IMR-90 (cell line): ENCODE measurements around the gene FNIP1. TPM values are rescaled to one million over a fixed set of nuclear protein-coding genes. Genes with fewer than 3 reads are reported as not detected.

Experiments used
- ATAC-seq: fragments of 200-7000 bp; cut with Tn5 transposase; 2 replicates; pipeline ENCODE4 v1.9.1; 2020; ENCODE audit warnings: low read depth, mild to moderate bottlenecking, moderate library complexity
- BruUV-seq: library from RNA; stranded (reverse); fragments of 400-500 nt; replicated peaks from 2 replicates; lab custom pipeline; 2021; lab: Mats Ljungman, UMichigan
- CTCF ChIA-PET: fragments of 300-600 bp; formaldehyde crosslinking; extraction: SDS; loops from one replicate; lab custom pipeline; 2021; ENCODE audit warnings: antibody characterized with exemption; lab: Yijun Ruan, JAX
- POLR2A ChIA-PET: fragments of 300-600 bp; sonication (Branson Sonifier 250); formaldehyde crosslinking; loops from one replicate; lab custom pipeline; 2022; ENCODE audit warnings: antibody characterized with exemption; ENCODE audit not compliant: unreplicated experiment; lab: Charles Lee
- DNase-seq: peaks from one replicate; pipeline ENCODE4 v3.0.0; 2013
- H2AFZ ChIP-seq: replicated peaks from 2 replicates; pipeline ENCODE3; 2013; ENCODE audit warnings: low read length, mild to moderate bottlenecking; ENCODE audit not compliant: poor library complexity
- H2AK5ac ChIP-seq: 2 replicates; pipeline ENCODE4 v1.6.1; 2013; ENCODE audit warnings: low read depth, low read length, inconsistent platforms
- H2AK9ac ChIP-seq: replicated peaks from 2 replicates; pipeline ENCODE3; 2013; ENCODE audit warnings: mild to moderate bottlenecking, low read depth, low read length, moderate library complexity; ENCODE audit not compliant: poor library complexity
- H2BK120ac ChIP-seq: 2 replicates; pipeline ENCODE4 v1.6.1; 2013; ENCODE audit warnings: low read depth, low read length, inconsistent platforms
- H2BK15ac ChIP-seq: 3 replicates; pipeline ENCODE4 v1.6.1; 2013; ENCODE audit warnings: low read depth, low read length, inconsistent platforms
- H2BK20ac ChIP-seq: 2 replicates; pipeline ENCODE4 v1.6.1; 2013; ENCODE audit warnings: low read depth, mild to moderate bottlenecking, inconsistent platforms, low read length, moderate library complexity
- H2BK5ac ChIP-seq: 2 replicates; pipeline ENCODE4 v1.6.1; 2013; ENCODE audit warnings: mild to moderate bottlenecking, low read depth, low read length, inconsistent platforms; ENCODE audit not compliant: poor library complexity, severe bottlenecking
- H3K14ac ChIP-seq: replicated peaks from 2 replicates; pipeline ENCODE4 v1.6.1; 2013; ENCODE audit warnings: low read depth, low read length, inconsistent platforms
- H3K18ac ChIP-seq: 2 replicates; pipeline ENCODE4 v1.6.1; 2013; ENCODE audit warnings: low read depth, low read length, control low read depth
- H3K23ac ChIP-seq: 2 replicates; pipeline ENCODE4 v1.6.1; 2013; ENCODE audit warnings: low read depth, low read length, inconsistent platforms
- H3K27ac ChIP-seq: 2 replicates; pipeline ENCODE4 v1.5.1; 2013; ENCODE audit warnings: mild to moderate bottlenecking, control low read depth, low read length; ENCODE audit not compliant: insufficient read depth
- H3K27me3 ChIP-seq: 2 replicates; pipeline ENCODE4 v1.6.1; 2013; ENCODE audit warnings: low read length; ENCODE audit not compliant: control insufficient read depth, insufficient read depth
- H3K36me3 ChIP-seq: 2 replicates; pipeline ENCODE4 v1.6.1; 2013; ENCODE audit warnings: low read length, mixed read lengths; ENCODE audit not compliant: control insufficient read depth, insufficient read depth
- H3K4ac ChIP-seq: 2 replicates; pipeline ENCODE4 v1.6.1; 2013; ENCODE audit warnings: low read depth, low read length, inconsistent platforms
- H3K4me1 ChIP-seq: 2 replicates; pipeline ENCODE4 v1.6.1; 2013; ENCODE audit warnings: low read length, mixed read lengths; ENCODE audit not compliant: control insufficient read depth, insufficient read depth
- H3K4me2 ChIP-seq: 2 replicates; pipeline ENCODE4 v1.6.1; 2013; ENCODE audit warnings: low read depth, mild to moderate bottlenecking, control low read depth, low read length, moderate library complexity
- H3K4me3 ChIP-seq: 2 replicates; pipeline ENCODE4 v1.5.1; 2013; ENCODE audit warnings: low read depth, mild to moderate bottlenecking, control low read depth, low read length, moderate library complexity; ENCODE audit not compliant: insufficient read depth
- H3K56ac ChIP-seq: 2 replicates; pipeline ENCODE4 v1.6.1; 2013; ENCODE audit warnings: low read length, inconsistent platforms; ENCODE audit not compliant: insufficient read depth; ENCODE audit errors: extremely low read depth
- H3K79me1 ChIP-seq, 2 experiments: 2 replicates each; pipeline ENCODE4 v1.6.1; 2013; ENCODE audit warnings: low read length in 2 of 2, inconsistent platforms in 1 of 2, low read depth in 1 of 2
- H3K9ac ChIP-seq: 2 replicates; pipeline ENCODE4 v1.6.1; 2013; ENCODE audit warnings: low read depth, low read length, control low read depth
- H3K9me1 ChIP-seq: 2 replicates; pipeline ENCODE4 v1.6.1; 2013; ENCODE audit warnings: low read length, inconsistent platforms; ENCODE audit not compliant: insufficient read depth
- H3K9me3 ChIP-seq: 2 replicates; pipeline ENCODE4 v1.6.1; 2013; ENCODE audit warnings: low read length; ENCODE audit not compliant: control insufficient read depth, insufficient read depth
- H4K20me1 ChIP-seq: 2 replicates; pipeline ENCODE4 v1.6.1; 2013; ENCODE audit warnings: low read length, inconsistent platforms; ENCODE audit not compliant: insufficient read depth
- H4K5ac ChIP-seq: 2 replicates; pipeline ENCODE4 v1.6.1; 2013; ENCODE audit warnings: mild to moderate bottlenecking, low read depth, low read length, control low read depth
- H4K8ac ChIP-seq, 2 experiments: 2 replicates each; pipeline ENCODE4 v1.6.1; 2013; ENCODE audit warnings: low read depth in 2 of 2, low read length in 2 of 2, control low read depth in 1 of 2, inconsistent platforms in 1 of 2
- H4K91ac ChIP-seq: 2 replicates; pipeline ENCODE4 v1.6.1; 2013; ENCODE audit warnings: low read depth, low read length, inconsistent platforms; ENCODE audit not compliant: insufficient read depth
- BHLHE40 ChIP-seq: fragments of 150-350 bp; IDR thresholded peaks from 2 replicates; pipeline ENCODE4 v1.6.1; 2016; ENCODE audit warnings: mild to moderate bottlenecking, low read depth, low read length
- CTCF ChIP-seq: conservative IDR thresholded peaks from 2 replicates; pipeline ENCODE4 v1.5.1; 2012; ENCODE audit warnings: mild to moderate bottlenecking, low read depth, low read length, improper control_type of control experiment
- ELK1 ChIP-seq: fragments of 150-350 bp; IDR thresholded peaks from 2 replicates; pipeline ENCODE4 v1.6.1; 2016; ENCODE audit warnings: low read depth, mild to moderate bottlenecking, low read length, moderate library complexity, borderline replicate concordance
- FOS ChIP-seq: fragments of 150-350 bp; IDR thresholded peaks from 2 replicates; pipeline ENCODE4 v1.6.1; 2016; ENCODE audit warnings: low read depth, low read length
- MAFK ChIP-seq: IDR thresholded peaks from 2 replicates; pipeline ENCODE4 v1.6.1; 2012; ENCODE audit warnings: low read depth, low read length, improper control_type of control experiment
- MAZ ChIP-seq: IDR thresholded peaks from 2 replicates; pipeline ENCODE4 v1.6.1; 2012; ENCODE audit warnings: low read depth, mild to moderate bottlenecking, low read length, improper control_type of control experiment, moderate library complexity, borderline replicate concordance
- MXI1 ChIP-seq: IDR thresholded peaks from 2 replicates; pipeline ENCODE4 v1.6.1; 2012; ENCODE audit warnings: low read depth, mild to moderate bottlenecking, low read length, moderate library complexity, borderline replicate concordance
- NFE2L2 ChIP-seq: fragments of 150-350 bp; IDR thresholded peaks from 2 replicates; pipeline ENCODE4 v1.6.1; 2016; ENCODE audit warnings: low read depth, mild to moderate bottlenecking, low read length
- POLR2A ChIP-seq: IDR thresholded peaks from 2 replicates; pipeline ENCODE4 v1.6.1; 2012; ENCODE audit warnings: mild to moderate bottlenecking, low read depth, low read length
- RAD21 ChIP-seq: IDR thresholded peaks from 2 replicates; pipeline ENCODE4 v1.6.1; 2012; ENCODE audit warnings: low read length, improper control_type of control experiment
- RCOR1 ChIP-seq: IDR thresholded peaks from 2 replicates; pipeline ENCODE4 v1.6.1; 2012; ENCODE audit warnings: mild to moderate bottlenecking, low read length, improper control_type of control experiment; ENCODE audit not compliant: insufficient replicate concordance
- RFX5 ChIP-seq: IDR thresholded peaks from 2 replicates; pipeline ENCODE4 v1.8.0; 2012; ENCODE audit warnings: low read depth, mild to moderate bottlenecking, low read length, moderate library complexity
- dilution Hi-C: fragments of 300-500 bp; cut with HindIII; formaldehyde crosslinking; loops from one replicate; pipeline ENCODE4 v1.14.3; 2018; ENCODE audit warnings: low sequenced_read_pairs; ENCODE audit not compliant: unreplicated experiment
- in situ Hi-C: fragments of 300-500 bp; cut with MboI; formaldehyde crosslinking; loops from 3 replicates; pipeline ENCODE4 v1.14.3; 2019; ENCODE audit warnings: low sequenced_read_pairs, inconsistent platforms, mixed read lengths
- intact Hi-C: fragments of 100-400 bp; cut with micrococcal nuclease; formaldehyde crosslinking; loops from 2 replicates; pipeline ENCODE4 v1.10.0; 2022
- polyA plus RNA-seq, 3 experiments: library from polyadenylated mRNA; depleted of rRNA; stranded (reverse); fragments of >200 nt; gene quantifications; 2 replicates each; pipeline ENCODE4 v1.2.3, GENCODE V29; 2012; ENCODE audit warnings: low replicate concordance in 1 of 3
- total RNA-seq: library from RNA; depleted of rRNA; stranded (reverse); fragments of >200 nt; gene quantifications from 2 replicates; pipeline ENCODE4 v1.2.3, GENCODE V29; 2012

Gene FNIP1
- total and polyA plus RNA-seq, 2 of the 4 experiments (the other 2 are of a cell fraction): 5.6 to 34.1 TPM

GRCh38 chr5:131613423-131613822 lies 183.4 kb downstream of the FNIP1 start:
- H4K5ac ChIP-seq: no peak overlapping the region
- H3K27ac ChIP-seq: no peak overlapping the region
- H3K4ac ChIP-seq: no peak overlapping the region
- no peak overlapping the region for H2BK15ac ChIP-seq
- POLR2A ChIA-PET: interaction anchor here (0.5 to 0.6 kb wide), 2 partner anchors 44 to 138 kb away, joined by 5 to 8 read pairs; no protein-coding TSS in a partner anchor
- H3K9ac ChIP-seq: no peak overlapping the region
- in situ Hi-C loops (no loop called here), intact Hi-C loops (no loop called here), dilution Hi-C loops (no loop called here)
- H3K36me3 ChIP-seq: no peaks in the 10 kb centered on the region
- H3K56ac ChIP-seq: no peak overlapping the region
- no peak overlapping the region for H3K4me2 ChIP-seq
- H2AFZ ChIP-seq: no peak overlapping the region
- H3K23ac ChIP-seq: no peak overlapping the region
- peaks cover 15% of the 10 kb centered on the region for H3K9me1 ChIP-seq
- H3K27me3 ChIP-seq: no peaks in the 10 kb centered on the region
- no peak overlapping the region for H3K18ac ChIP-seq
- no peak overlapping the region for H3K14ac ChIP-seq
- no peak overlapping the region for H4K8ac ChIP-seq
- H2BK20ac ChIP-seq: no peak overlapping the region
- H2BK120ac ChIP-seq: no peak overlapping the region
- ATAC-seq (no peak), DNase-seq (no peak)
- no peaks in the 10 kb centered on the region for H3K9me3 ChIP-seq
- BruUV-seq: no TSS peak
- peaks cover 44 to 80% of the 10 kb centered on the region in 2 experiments for H3K79me1 ChIP-seq
- peaks cover 25% of the 10 kb centered on the region for H3K4me1 ChIP-seq
- no peak overlapping the region for H2AK9ac ChIP-seq
- H4K20me1 ChIP-seq: peaks cover 10% of the 10 kb centered on the region; the same call in 1 of the 2 replicates
- H2BK5ac ChIP-seq: no peak overlapping the region
- CTCF ChIA-PET: interaction anchor here (1.1 kb wide), 1 partner anchor 17 kb away, joined by 3 read pairs; no protein-coding TSS in a partner anchor
- no peak overlapping the region for H4K91ac ChIP-seq
- no peak overlapping the region for H2AK5ac ChIP-seq
- H3K4me3 ChIP-seq: no peak overlapping the region
- TF ChIP-seq MXI1 (no peak), MAZ (no peak), BHLHE40 (no peak), MAFK (no peak), NFE2L2 (no peak), CTCF (no peak), FOS (no peak), POLR2A (no peak), RCOR1 (no peak), RFX5 (no peak), RAD21 (no peak), ELK1 (no peak)
